Activated CD4-positive, CD25-positive, alpha-beta regulatory T cell treated with anti-CD3 and anti-CD28 coated beads, Interleukin-2, amount 50 U/mL, for 72 hours (primary cell): Measurements from ENCODE around the gene SGSM1.

ENCODE experiments used
- DNase-seq: peaks from one replicate; pipeline ENCODE4 v3.0.0; 2021

SGSM1 gene

GRCh38 chr22:24841261-24841660 is 35.2 kb downstream of the SGSM1 start:
- DNase-seq = no peak

GRCh38 chr22:24843048-24843447 is 37.0 kb downstream of the SGSM1 start:
- no peak for DNase-seq

- no peak for DNase-seq
Measured at GRCh38 chr22:24845041-24845898, 39.3 kb downstream of the SGSM1 start.

- DNase-seq = no peak
Measured at GRCh38 chr22:24847490-24847889, 41.5 kb downstream of the SGSM1 start.

GRCh38 chr22:24848559-24849168 is 42.7 kb downstream of the SGSM1 start:
- DNase-seq = no peak

- DNase-seq = no peak
Measured at GRCh38 chr22:24855794-24856193, 49.8 kb downstream of the SGSM1 start.

GRCh38 chr22:24857576-24857975 is 51.6 kb downstream of the SGSM1 start:
- DNase-seq = no peak

GRCh38 chr22:24859587-24859986 is 53.6 kb downstream of the SGSM1 start:
- DNase-seq = no peak

- DNase-seq = no peak
Measured at GRCh38 chr22:24865508-24865907, 59.5 kb downstream of the SGSM1 start.

- no peak for DNase-seq
Measured at GRCh38 chr22:24867323-24868022, 61.5 kb downstream of the SGSM1 start.

- DNase-seq = no peak
Measured at GRCh38 chr22:24868979-24869378, 63.0 kb downstream of the SGSM1 start.

GRCh38 chr22:24871611-24872205 is 65.7 kb downstream of the SGSM1 start:
- DNase-seq = no peak

GRCh38 chr22:24873226-24873625 is 67.2 kb downstream of the SGSM1 start:
- no peak for DNase-seq

GRCh38 chr22:24875862-24876506 is 70.0 kb downstream of the SGSM1 start:
- no peak for DNase-seq

- DNase-seq = no peak
Measured at GRCh38 chr22:24876700-24877099, 70.7 kb downstream of the SGSM1 start.

GRCh38 chr22:24878969-24879368 is 73.0 kb downstream of the SGSM1 start:
- no peak for DNase-seq

- DNase-seq = no peak
Measured at GRCh38 chr22:24883432-24883831, 77.4 kb downstream of the SGSM1 start.

GRCh38 chr22:24887260-24887659 is 81.2 kb downstream of the SGSM1 start:
- DNase-seq = no peak

GRCh38 chr22:24893341-24894070 is 87.5 kb downstream of the SGSM1 start:
- DNase-seq = no peak

- DNase-seq = no peak
Measured at GRCh38 chr22:24894220-24894975, 88.4 kb downstream of the SGSM1 start.

GRCh38 chr22:24894998-24895397 is 89.0 kb downstream of the SGSM1 start:
- DNase-seq = no peak
